Measurements from ENCODE around the gene MTHFD1.

GRCh38 chr14:64438181-64438841, 50.2 kb downstream of the MTHFD1 start:
- TF ChIP-seq CTCF (optimal IDR thresholded peaks at IDR 0.05 in 1 of 3, IDR thresholded peaks at IDR 0.05 in 1 of 3, conservative IDR thresholded peaks at IDR 0.05 in 1 of 3; ENCODE audit: extremely low read depth in 1 of 3, insufficient read depth in 2 of 3, low read length in 3 of 3) (no peak), EZH2 (IDR thresholded peaks at IDR 0.05; ENCODE audit: low read length) (no peak)
